Measurements from ENCODE around the gene CACNA2D4. TPM values are rescaled to one million over a fixed set of nuclear protein-coding genes. Genes with fewer than 3 reads are reported as not detected.

CACNA2D4 gene
- total RNA-seq, 1 experiment from 2014 or later: 1.7 TPM

DNA sequence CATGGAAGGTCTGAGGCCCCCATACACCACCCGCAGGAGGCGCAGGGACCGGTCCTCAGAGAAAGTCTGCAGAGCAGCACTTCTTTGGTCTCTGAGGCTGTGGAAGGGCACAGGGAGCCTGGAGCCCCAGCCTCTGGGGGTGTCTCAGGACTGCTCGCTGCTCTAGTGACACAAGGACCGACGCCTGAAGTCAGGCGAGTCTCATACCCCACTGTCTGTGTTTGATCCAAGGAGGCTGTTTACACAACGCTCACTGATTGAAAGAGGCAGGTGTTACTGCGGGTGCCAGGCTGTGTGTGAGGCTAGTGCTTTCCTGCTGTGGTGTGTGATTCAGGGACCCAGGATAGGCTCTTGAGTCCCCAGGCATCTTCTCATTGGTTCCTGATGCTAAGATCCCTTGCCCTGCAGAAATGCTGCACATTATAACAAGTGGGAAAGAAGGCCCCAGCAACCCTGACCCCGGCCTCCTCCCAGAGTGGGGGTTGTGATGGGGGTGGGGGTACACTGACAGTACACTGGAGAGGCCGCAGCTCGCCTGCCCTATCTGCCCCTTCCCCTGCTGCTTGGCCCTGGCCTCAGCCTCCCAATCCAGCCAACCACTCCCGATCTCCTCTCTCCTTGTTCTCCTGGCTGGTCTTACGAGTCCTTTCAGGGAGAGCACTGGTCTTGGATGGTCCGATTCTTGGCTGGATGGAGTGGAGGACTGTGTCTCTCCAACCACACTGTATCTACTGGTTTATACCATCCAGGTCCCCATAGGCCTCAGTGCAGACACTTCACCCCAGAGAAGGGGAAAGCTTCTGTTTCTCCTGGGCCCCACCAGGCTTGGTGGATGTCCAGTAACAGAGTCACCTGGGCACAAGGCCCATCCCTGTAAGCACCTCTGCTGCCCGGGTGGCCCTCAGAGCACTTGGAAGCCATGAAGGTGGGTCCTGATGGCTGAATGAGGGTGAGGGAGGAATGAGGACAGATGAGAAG is 6.6 kb downstream of the CACNA2D4 start:
- no peak overlapping the region for H3K9ac ChIP-seq (ENCODE audit: low read length)
- no peak overlapping the region for H3K4me2 ChIP-seq (ENCODE audit: low read length)
- TF ChIP-seq RAD21 (IDR thresholded peaks at IDR 0.05; ENCODE audit: low read depth) (no peak), SRF (IDR thresholded peaks at IDR 0.05; ENCODE audit: low read depth) (no peak), ELF1 (IDR thresholded peaks at IDR 0.05; ENCODE audit: borderline replicate concordance, low read depth) (no peak), POLR2A (IDR thresholded peaks at IDR 0.05; ENCODE audit: borderline replicate concordance, extremely low read depth, insufficient read depth, insufficient read length) (no peak), ZNF274 (IDR thresholded peaks at IDR 0.05; ENCODE audit: low read depth, low read length) (no peak), EGR1 (IDR thresholded peaks at IDR 0.05; ENCODE audit: low read depth) (no peak), FOSL1 (IDR thresholded peaks at IDR 0.05; ENCODE audit: low read depth) (no peak), POLR2AphosphoS5 (IDR thresholded peaks at IDR 0.05; ENCODE audit: low read depth, low read length) (no peak)
- TF ChIP-seq, protein P1, sequence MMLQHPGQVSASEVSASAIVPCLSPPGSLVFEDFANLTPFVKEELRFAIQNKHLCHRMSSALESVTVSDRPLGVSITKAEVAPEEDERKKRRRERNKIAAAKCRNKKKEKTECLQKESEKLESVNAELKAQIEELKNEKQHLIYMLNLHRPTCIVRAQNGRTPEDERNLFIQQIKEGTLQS (IDR thresholded peaks at IDR 0.05): no peak
- TF ChIP-seq, protein P2, sequence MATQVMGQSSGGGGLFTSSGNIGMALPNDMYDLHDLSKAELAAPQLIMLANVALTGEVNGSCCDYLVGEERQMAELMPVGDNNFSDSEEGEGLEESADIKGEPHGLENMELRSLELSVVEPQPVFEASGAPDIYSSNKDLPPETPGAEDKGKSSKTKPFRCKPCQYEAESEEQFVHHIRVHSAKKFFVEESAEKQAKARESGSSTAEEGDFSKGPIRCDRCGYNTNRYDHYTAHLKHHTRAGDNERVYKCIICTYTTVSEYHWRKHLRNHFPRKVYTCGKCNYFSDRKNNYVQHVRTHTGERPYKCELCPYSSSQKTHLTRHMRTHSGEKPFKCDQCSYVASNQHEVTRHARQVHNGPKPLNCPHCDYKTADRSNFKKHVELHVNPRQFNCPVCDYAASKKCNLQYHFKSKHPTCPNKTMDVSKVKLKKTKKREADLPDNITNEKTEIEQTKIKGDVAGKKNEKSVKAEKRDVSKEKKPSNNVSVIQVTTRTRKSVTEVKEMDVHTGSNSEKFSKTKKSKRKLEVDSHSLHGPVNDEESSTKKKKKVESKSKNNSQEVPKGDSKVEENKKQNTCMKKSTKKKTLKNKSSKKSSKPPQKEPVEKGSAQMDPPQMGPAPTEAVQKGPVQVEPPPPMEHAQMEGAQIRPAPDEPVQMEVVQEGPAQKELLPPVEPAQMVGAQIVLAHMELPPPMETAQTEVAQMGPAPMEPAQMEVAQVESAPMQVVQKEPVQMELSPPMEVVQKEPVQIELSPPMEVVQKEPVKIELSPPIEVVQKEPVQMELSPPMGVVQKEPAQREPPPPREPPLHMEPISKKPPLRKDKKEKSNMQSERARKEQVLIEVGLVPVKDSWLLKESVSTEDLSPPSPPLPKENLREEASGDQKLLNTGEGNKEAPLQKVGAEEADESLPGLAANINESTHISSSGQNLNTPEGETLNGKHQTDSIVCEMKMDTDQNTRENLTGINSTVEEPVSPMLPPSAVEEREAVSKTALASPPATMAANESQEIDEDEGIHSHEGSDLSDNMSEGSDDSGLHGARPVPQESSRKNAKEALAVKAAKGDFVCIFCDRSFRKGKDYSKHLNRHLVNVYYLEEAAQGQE (IDR thresholded peaks at IDR 0.05; ENCODE audit: low read depth): no peak
- CTCF ChIA-PET: no interaction called here
- no peaks in the 10 kb centered on the region for H3K36me3 ChIP-seq (ENCODE audit: control insufficient read depth in 1 of 2, insufficient read depth in 2 of 2, low read length in 2 of 2)
- no peak for ATAC-seq
- H3K9me3 ChIP-seq (ENCODE audit: control insufficient read depth in 1 of 2, insufficient read depth in 1 of 2, low read depth in 1 of 2, low read length in 2 of 2): peaks cover 0 to 6% of the 10 kb centered on the region in 2 experiments; a peak in 2 of 4 replicates
- BruUV-seq (replicated peaks): no TSS peak
- RAD21 ChIA-PET (ENCODE audit: low non-redundant PET in 1 of 2, low total read pairs in 2 of 2, uncharacterized antibody in 2 of 2, unreplicated experiment in 2 of 2): no interaction called here
- DNase-seq (ENCODE audit: low read depth, low spot score): no peak
- no peak overlapping the region for H3K4me3 ChIP-seq (replicated peaks in 1 of 2; ENCODE audit: low read depth in 1 of 2, low read length in 2 of 2)
- H2AFZ ChIP-seq (ENCODE audit: low read depth, low read length, poor library complexity, severe bottlenecking): no peak overlapping the region
- H3K79me2 ChIP-seq (ENCODE audit: insufficient read depth, low read length): no peaks in the 10 kb centered on the region
- no peaks in the 10 kb centered on the region for H4K20me1 ChIP-seq (ENCODE audit: insufficient read depth)
- POLR2A ChIA-PET: no interaction called here
- H3K4me1 ChIP-seq (ENCODE audit: control insufficient read depth in 1 of 2, insufficient read depth in 2 of 2, low read length in 2 of 2): peaks cover 0 to 7% of the 10 kb centered on the region in 2 experiments; a peak in 1 of 4 replicates
- no peaks in the 10 kb centered on the region for H3K9me2 ChIP-seq (ENCODE audit: insufficient read depth)
- intact Hi-C loops (cut with micrococcal nuclease): no loop called here
- H3K27ac ChIP-seq (ENCODE audit: low read depth, low read length): no peak overlapping the region
- H3K27me3 ChIP-seq (ENCODE audit: insufficient read depth, low read length): no peaks in the 10 kb centered on the region
